GM12878 (cell line): Measurements from ENCODE around the gene CDH1. TPM values are rescaled to one million over a fixed set of nuclear protein-coding genes. Genes with fewer than 3 reads are reported as not detected.

Source experiments
- ATAC-seq: fragments of 200-7000 bp; cut with Tn5 transposase; 3 replicates; pipeline ENCODE4 v1.9.1; 2020; ENCODE audit warnings: mild to moderate bottlenecking, moderate library complexity
- BruUV-seq: library from RNA; stranded (reverse); fragments of 400-500 nt; replicated peaks from 2 replicates; lab custom pipeline; 2021; lab: Mats Ljungman, UMichigan
- CTCF ChIA-PET: fragments of 300-600 bp; sonication (Branson Sonifier 250); formaldehyde crosslinking; extraction: SDS; loops from one replicate; lab custom pipeline; 2021; ENCODE audit warnings: inconsistent platforms; lab: Yijun Ruan, JAX
- POLR2A ChIA-PET: fragments of 350-600 bp; formaldehyde crosslinking; extraction: SDS; loops from one replicate; lab custom pipeline; 2021; ENCODE audit warnings: inconsistent platforms; lab: Charles Lee
- RAD21 ChIA-PET: fragments of 300-600 bp; sonication (Branson Sonifier 250); formaldehyde crosslinking; loops from one replicate; lab custom pipeline; 2023; ENCODE audit warnings: antibody characterized with exemption; ENCODE audit not compliant: unreplicated experiment; lab: Charles Lee
- SMC1A ChIA-PET: fragments of 300-600 bp; sonication (Branson Sonifier 250); formaldehyde crosslinking; loops from one replicate; lab custom pipeline; 2023; ENCODE audit not compliant: unreplicated experiment, uncharacterized antibody; lab: Charles Lee
- DNase-seq: peaks from one replicate; pipeline ENCODE4 v3.0.0-alpha.2; 2011; ENCODE audit warnings: low read depth, low spot score
- FAIRE-seq: peaks from 3 replicates; lab custom pipeline; 2011; peaks lifted over from hg19 to GRCh38; lab: Jason Lieb, UNC
- H2AFZ ChIP-seq: 2 replicates; pipeline ENCODE4 v1.6.0; 2011; ENCODE audit warnings: low read depth, low read length, control low read depth; ENCODE audit not compliant: control insufficient read depth
- H3K27ac ChIP-seq: 2 replicates; pipeline ENCODE4 v1.5.1; 2011; ENCODE audit warnings: control low read depth; ENCODE audit not compliant: control insufficient read depth, insufficient read depth
- H3K27me3 ChIP-seq, 2 experiments: replicated peaks in 1 of 2; 2 replicates each; pipeline versions ENCODE4 v1.6.0 to v1.6.1; 2011; ENCODE audit warnings: low read length in 1 of 2; ENCODE audit not compliant: control insufficient read depth in 2 of 2, insufficient read depth in 2 of 2
- H3K36me3 ChIP-seq, 2 experiments: 2 replicates each; pipeline ENCODE4 v1.5.1; 2011; ENCODE audit warnings: low read length in 1 of 2; ENCODE audit not compliant: control insufficient read depth in 2 of 2, insufficient read depth in 2 of 2
- H3K4me1 ChIP-seq: 2 replicates; pipeline ENCODE4 v1.6.1; 2011; ENCODE audit warnings: mild to moderate bottlenecking, low read length, moderate library complexity, mixed read lengths; ENCODE audit not compliant: control insufficient read depth, insufficient read depth
- H3K4me2 ChIP-seq: 2 replicates; pipeline ENCODE4 v1.6.0; 2011; ENCODE audit warnings: control low read depth; ENCODE audit not compliant: control insufficient read depth, insufficient read depth
- H3K4me3 ChIP-seq: fragments of 200-600 bp; sonication (generic); 2 replicates; pipeline ENCODE4 v1.5.1; 2016
- H3K79me2 ChIP-seq: 2 replicates; pipeline ENCODE4 v1.6.0; 2011; ENCODE audit warnings: low read length; ENCODE audit not compliant: control insufficient read depth, insufficient read depth
- H3K9ac ChIP-seq: 2 replicates; pipeline ENCODE4 v1.8.0; 2011; ENCODE audit warnings: low read length, control low read depth, mixed read lengths; ENCODE audit not compliant: control insufficient read depth, insufficient read depth
- H3K9me3 ChIP-seq: replicated peaks from 3 replicates; pipeline ENCODE4 v1.5.1; 2011; ENCODE audit warnings: mild to moderate bottlenecking, low read length; ENCODE audit not compliant: control insufficient read depth, insufficient read depth
- H4K20me1 ChIP-seq: 2 replicates; pipeline ENCODE4 v1.6.0; 2011; ENCODE audit not compliant: control insufficient read depth, insufficient read depth
- E4F1 ChIP-seq: fragments of 450-650 bp; IDR thresholded peaks from 2 replicates; pipeline ENCODE4 v1.6.1; 2018; ENCODE audit warnings: borderline replicate concordance, mild to moderate bottlenecking; ENCODE audit not compliant: partially characterized antibody
- HDGF ChIP-seq: fragments of 450-650 bp; IDR thresholded peaks from 2 replicates; pipeline ENCODE4 v1.6.1; 2016; ENCODE audit warnings: antibody characterized with exemption
- IRF5 ChIP-seq: fragments of 450-650 bp; IDR thresholded peaks from 2 replicates; pipeline ENCODE4 v1.6.1; 2017; ENCODE audit warnings: borderline replicate concordance
- MEF2B ChIP-seq: fragments of 450-650 bp; IDR thresholded peaks from 2 replicates; pipeline ENCODE4 v1.6.1; 2018; ENCODE audit warnings: mild to moderate bottlenecking, moderate library complexity; ENCODE audit not compliant: partially characterized antibody, poor library complexity, severe bottlenecking
- NFIC ChIP-seq: IDR thresholded peaks from 2 replicates; pipeline ENCODE4 v1.6.1; 2012; ENCODE audit warnings: low read depth, mild to moderate bottlenecking, inconsistent platforms, low read length, moderate library complexity
- NR2C2 ChIP-seq: IDR thresholded peaks from 2 replicates; pipeline ENCODE4 v1.6.1; 2011; ENCODE audit warnings: borderline replicate concordance, low read depth; ENCODE audit not compliant: control insufficient read depth, insufficient read length
- SIX5 ChIP-seq: IDR thresholded peaks from 2 replicates; pipeline ENCODE4 v1.6.1; 2011; ENCODE audit warnings: mild to moderate bottlenecking, low read depth, low read length, moderate library complexity; ENCODE audit not compliant: severe bottlenecking
- SKIL ChIP-seq: fragments of 450-650 bp; IDR thresholded peaks from 2 replicates; pipeline ENCODE4 v1.6.1; 2017; ENCODE audit warnings: mild to moderate bottlenecking, low read depth, inconsistent platforms; ENCODE audit not compliant: poor library complexity, severe bottlenecking
- SMAD5 ChIP-seq: IDR thresholded peaks from 2 replicates; pipeline ENCODE4 v1.6.1; 2016; ENCODE audit warnings: antibody characterized with exemption, low read depth
- SMARCA5 ChIP-seq: fragments of 450-650 bp; IDR thresholded peaks from 2 replicates; pipeline ENCODE4 v1.6.1; 2017; ENCODE audit warnings: mild to moderate bottlenecking
- STAT1 ChIP-seq: fragments of 450-650 bp; conservative IDR thresholded peaks from 2 replicates; pipeline ENCODE4 v1.6.1; 2014; ENCODE audit warnings: antibody characterized with exemption, mild to moderate bottlenecking
- ZBTB40 ChIP-seq: fragments of 450-650 bp; IDR thresholded peaks from 2 replicates; pipeline ENCODE4 v1.6.1; 2016; ENCODE audit warnings: mild to moderate bottlenecking, moderate library complexity, borderline replicate concordance
- ZNF207 ChIP-seq: fragments of 450-650 bp; IDR thresholded peaks from 2 replicates; pipeline ENCODE4 v1.6.1; 2014; ENCODE audit warnings: antibody characterized with exemption, mild to moderate bottlenecking, borderline replicate concordance
- WGBS: methylation state at CpG from one replicate; pipeline ENCODE4 v1.1.6; 2016; ENCODE audit warnings: low lambda C conversion rate; ENCODE audit not compliant: insufficient replicate concordance, insufficient coverage; ENCODE audit errors: missing lambda C conversion rate; 5-methylcytosine and 5-hydroxymethylcytosine counted together
- in situ Hi-C: fragments of 300-500 bp; cut with MboI; formaldehyde crosslinking; loops from 9 replicates; pipeline ENCODE4 v1.14.3; 2018; ENCODE audit warnings: mixed read lengths
- intact Hi-C: fragments of 100-400 bp; cut with micrococcal nuclease; formaldehyde crosslinking; loops from one replicate; pipeline ENCODE4 v1.14.2; 2022; ENCODE audit not compliant: unreplicated experiment
- polyA plus RNA-seq, 11 experiments: library from polyadenylated mRNA; depleted of rRNA in 4 of 11; unstranded in 6 of 11; stranded (reverse) in 5 of 11; fragments of >200 nt; fragmentation: Nextera tagmentation in 4 of 11; fragmentation: Illumina TruSeq in 1 of 11; extraction: Ambion mirVana in 4 of 11; extraction: Trizol in 1 of 11; gene quantifications; 1 replicate in 1 of 11; 2 replicates in 10 of 11; pipeline versions ENCODE4 v1.2.1 to v1.2.3, GENCODE V29; 2011 to 2016; ENCODE audit warnings: inconsistent platforms in 2 of 11, missing spikeins in 2 of 11, low read depth in 1 of 11
- total RNA-seq, 4 experiments: library from RNA; depleted of rRNA in 3 of 4; stranded (reverse); fragments of >200 nt in 3 of 4; fragmentation: Illumina TruSeq in 1 of 4; extraction: Trizol in 1 of 4; gene quantifications; 2 replicates each; pipeline versions ENCODE4 v1.2.1 to v1.2.3, GENCODE V29; 2013 to 2021

The CDH1 gene
- total and polyA plus RNA-seq, 10 of the 15 experiments (the other 5 are each of a cell fraction or from before 2014, with no cell fraction given), result 2.2 to 30.6 (median 17.7) TPM

- intact Hi-C loops (no loop called here), in situ Hi-C loops (no loop called here)
- ATAC-seq, result no peak
- Histone ChIP-seq H3K9ac (no peak overlapping the region), H3K27me3 (no peaks in the 10 kb centered on the region; a peak in 1 of 4 replicates), H3K4me1 (no peaks in the 10 kb centered on the region; the same call in 1 of the 2 replicates), H3K4me2 (no peak overlapping the region), H3K79me2 (no peaks in the 10 kb centered on the region), H3K4me3 (no peak overlapping the region), H3K36me3 (no peaks in the 10 kb centered on the region), H3K9me3 (no peaks in the 10 kb centered on the region; the same call in 2 of the 3 replicates), H3K27ac (no peak overlapping the region), H2AFZ (no peak overlapping the region), H4K20me1 (no peaks in the 10 kb centered on the region)
- FAIRE-seq, result no peak
- ChIA-PET RAD21 (interaction anchor here (0.5 kb wide), 1 partner anchor 27 kb away, joined by 3 read pairs; no protein-coding TSS in a partner anchor), CTCF (no interaction called here), SMC1A (interaction anchor here (1.2 to 1.8 kb wide), 2 partner anchors 9 to 13 kb away, joined by 3 to 4 read pairs; no protein-coding TSS in a partner anchor), POLR2A (interaction anchor here (1.1 kb wide), 1 partner anchor 23 kb away, joined by 4 read pairs; no protein-coding TSS in a partner anchor)
- WGBS, result 82% methylated on average over 9 of the region's 9 CpGs
- DNase-seq, result no peak
- no TSS peak for BruUV-seq
- TF ChIP-seq SMAD5 (no peak), MEF2B (no peak), SMARCA5 (no peak), NFIC (no peak), ZBTB40 (no peak), E4F1 (no peak), ZNF207 (no peak), HDGF (no peak), IRF5 (no peak), STAT1 (no peak), NR2C2 (no peak), SKIL (no peak), SIX5 (no peak)
These were observed 3.5 kb upstream of the CDH1 start for GRCh38 chr16:68733570-68733969.
